HEK293T (cell line): ENCODE data around the gene TTC28.

Experiments
- BHLHE40 ChIP-seq: fragments of 450-650 bp; IDR thresholded peaks from 2 replicates; pipeline ENCODE4 v1.6.1; 2016; ENCODE audit warnings: mild to moderate bottlenecking, moderate library complexity, borderline replicate concordance
- SP1 ChIP-seq: fragments of 450-650 bp; IDR thresholded peaks from 2 replicates; pipeline ENCODE4 v1.6.1; 2017

DNA sequence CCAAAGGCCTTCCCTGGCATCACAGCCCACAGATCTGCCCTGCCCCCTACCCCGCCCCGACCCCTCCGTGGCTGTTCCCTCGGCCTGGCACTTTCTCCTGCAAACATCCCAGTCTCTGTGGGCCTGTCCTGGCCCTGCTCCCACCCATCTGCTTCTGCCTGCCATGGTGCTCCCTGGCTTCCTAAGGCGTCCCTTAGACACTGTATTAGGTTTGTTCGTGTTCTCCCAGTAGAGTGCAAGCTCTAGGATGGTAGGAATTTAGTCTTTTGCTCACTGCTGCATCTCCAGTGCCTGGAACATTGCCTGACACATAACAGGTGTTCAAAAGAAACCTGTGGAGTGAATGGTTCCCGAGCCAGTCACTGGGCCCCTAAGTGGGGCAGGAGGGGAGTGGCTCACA is 690.9 kb downstream of the TTC28 start:
- TF ChIP-seq BHLHE40, result no peak
- TF ChIP-seq SP1, result no peak
